Measurements from ENCODE around the gene PALMD.

The PALMD gene, protein sequence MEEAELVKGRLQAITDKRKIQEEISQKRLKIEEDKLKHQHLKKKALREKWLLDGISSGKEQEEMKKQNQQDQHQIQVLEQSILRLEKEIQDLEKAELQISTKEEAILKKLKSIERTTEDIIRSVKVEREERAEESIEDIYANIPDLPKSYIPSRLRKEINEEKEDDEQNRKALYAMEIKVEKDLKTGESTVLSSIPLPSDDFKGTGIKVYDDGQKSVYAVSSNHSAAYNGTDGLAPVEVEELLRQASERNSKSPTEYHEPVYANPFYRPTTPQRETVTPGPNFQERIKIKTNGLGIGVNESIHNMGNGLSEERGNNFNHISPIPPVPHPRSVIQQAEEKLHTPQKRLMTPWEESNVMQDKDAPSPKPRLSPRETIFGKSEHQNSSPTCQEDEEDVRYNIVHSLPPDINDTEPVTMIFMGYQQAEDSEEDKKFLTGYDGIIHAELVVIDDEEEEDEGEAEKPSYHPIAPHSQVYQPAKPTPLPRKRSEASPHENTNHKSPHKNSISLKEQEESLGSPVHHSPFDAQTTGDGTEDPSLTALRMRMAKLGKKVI

DNA sequence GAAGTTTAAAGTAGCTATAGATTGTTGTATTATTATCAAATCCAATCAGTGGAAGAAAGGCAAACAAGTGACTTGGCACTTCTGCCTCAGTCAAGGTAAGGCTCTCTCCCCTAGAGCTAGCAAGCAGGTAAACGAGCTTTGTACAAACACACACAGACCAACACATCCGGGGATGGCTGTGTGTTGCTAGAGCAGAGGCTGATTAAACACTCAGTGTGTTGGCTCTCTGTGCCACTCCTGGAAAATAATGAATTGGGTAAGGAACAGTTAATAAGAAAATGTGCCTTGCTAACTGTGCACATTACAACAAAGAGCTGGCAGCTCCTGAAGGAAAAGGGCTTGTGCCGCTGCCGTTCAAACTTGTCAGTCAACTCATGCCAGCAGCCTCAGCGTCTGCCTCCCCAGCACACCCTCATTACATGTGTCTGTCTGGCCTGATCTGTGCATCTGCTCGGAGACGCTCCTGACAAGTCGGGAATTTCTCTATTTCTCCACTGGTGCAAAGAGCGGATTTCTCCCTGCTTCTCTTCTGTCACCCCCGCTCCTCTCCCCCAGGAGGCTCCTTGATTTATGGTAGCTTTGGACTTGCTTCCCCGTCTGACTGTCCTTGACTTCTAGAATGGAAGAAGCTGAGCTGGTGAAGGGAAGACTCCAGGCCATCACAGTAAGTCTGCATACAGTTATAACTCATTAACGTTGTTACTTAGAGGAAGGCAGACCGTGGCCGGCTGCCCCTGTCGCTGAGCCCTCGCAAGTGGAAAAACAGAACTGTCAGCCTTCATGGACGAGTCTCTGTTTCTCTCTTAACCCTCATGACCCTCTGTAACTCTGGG is at the start of gene PALMD:
PALMD (plus strand) TSS at position 415 of the 833 bp plus-strand sequence; CDS start at position 620, 205 bp downstream.
- TF ChIP-seq, protein P1, sequence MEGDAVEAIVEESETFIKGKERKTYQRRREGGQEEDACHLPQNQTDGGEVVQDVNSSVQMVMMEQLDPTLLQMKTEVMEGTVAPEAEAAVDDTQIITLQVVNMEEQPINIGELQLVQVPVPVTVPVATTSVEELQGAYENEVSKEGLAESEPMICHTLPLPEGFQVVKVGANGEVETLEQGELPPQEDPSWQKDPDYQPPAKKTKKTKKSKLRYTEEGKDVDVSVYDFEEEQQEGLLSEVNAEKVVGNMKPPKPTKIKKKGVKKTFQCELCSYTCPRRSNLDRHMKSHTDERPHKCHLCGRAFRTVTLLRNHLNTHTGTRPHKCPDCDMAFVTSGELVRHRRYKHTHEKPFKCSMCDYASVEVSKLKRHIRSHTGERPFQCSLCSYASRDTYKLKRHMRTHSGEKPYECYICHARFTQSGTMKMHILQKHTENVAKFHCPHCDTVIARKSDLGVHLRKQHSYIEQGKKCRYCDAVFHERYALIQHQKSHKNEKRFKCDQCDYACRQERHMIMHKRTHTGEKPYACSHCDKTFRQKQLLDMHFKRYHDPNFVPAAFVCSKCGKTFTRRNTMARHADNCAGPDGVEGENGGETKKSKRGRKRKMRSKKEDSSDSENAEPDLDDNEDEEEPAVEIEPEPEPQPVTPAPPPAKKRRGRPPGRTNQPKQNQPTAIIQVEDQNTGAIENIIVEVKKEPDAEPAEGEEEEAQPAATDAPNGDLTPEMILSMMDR (conservative IDR thresholded peaks at IDR 0.05; ENCODE audit: low read length), result no peak
- peak; percentile 24 for DNase-seq (ENCODE audit: low read depth)
- peak within 1 kb of the TSS; percentile 27 for H3K4me3 ChIP-seq (ENCODE audit: low read length)

DNA sequence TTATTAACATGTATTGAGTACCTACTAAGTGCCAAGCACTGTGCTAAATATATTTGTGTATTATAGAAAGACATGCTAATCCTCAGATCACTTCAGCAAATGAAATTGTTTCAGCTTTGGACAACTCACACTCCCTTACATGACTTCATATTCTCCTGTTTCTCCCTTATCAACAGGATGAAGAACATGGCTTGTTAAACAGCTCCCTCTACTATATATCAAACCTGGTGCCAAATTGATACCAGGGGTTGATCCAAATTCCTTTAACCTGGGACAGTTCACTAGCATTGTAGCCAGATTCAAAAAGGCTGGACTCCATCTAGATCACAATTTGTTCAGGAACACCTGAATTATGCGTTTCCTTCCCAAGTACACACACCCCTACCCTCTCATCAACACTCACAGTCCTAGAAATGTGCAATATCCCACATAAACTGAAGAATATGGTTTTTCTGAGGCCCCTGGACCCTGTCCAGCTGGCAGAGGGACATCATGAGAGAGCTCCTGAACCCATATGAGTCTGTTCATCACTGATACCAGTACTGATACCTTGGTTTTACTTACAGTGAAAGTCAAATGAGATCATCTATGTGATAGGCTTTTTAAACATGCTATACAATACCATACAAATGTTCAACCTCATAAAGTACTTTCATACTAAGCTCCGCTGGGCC is 47.0 kb upstream of the PALMD start:
- no peak for DNase-seq (ENCODE audit: low read depth)
- TF ChIP-seq, protein P1 (conservative IDR thresholded peaks at IDR 0.05; ENCODE audit: low read length), result no peak
- no peak overlapping the region for H3K4me3 ChIP-seq (ENCODE audit: low read length)

DNA sequence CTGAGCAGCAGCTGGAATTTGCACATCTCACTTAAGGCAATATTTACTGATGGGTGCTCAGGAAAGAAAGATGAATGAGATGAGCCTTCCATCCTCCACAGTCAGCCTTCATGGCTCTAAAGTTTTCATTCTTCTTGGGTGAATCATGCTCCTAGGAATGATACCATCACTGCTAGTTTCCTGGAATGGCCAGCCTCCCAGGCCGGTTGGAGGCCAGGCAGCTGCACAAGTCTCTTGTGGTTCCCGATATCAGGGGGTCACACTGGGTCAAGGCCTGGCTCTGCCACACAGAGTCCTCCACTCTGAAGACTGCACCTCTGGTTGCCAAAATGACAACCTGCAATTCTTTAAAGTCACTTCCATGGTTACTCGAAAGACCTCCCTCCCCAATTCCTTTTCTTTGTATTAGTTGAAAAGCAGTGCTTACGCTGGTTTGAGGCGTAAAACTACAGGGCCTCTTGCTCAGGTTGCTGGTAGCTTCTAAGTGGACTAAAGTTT is 46.2 kb upstream of the PALMD start:
- TF ChIP-seq, protein P1 (conservative IDR thresholded peaks at IDR 0.05; ENCODE audit: low read length), result no peak
- DNase-seq (ENCODE audit: low read depth), result peak; percentile 91
- no peak overlapping the region for H3K4me3 ChIP-seq (ENCODE audit: low read length)

DNA sequence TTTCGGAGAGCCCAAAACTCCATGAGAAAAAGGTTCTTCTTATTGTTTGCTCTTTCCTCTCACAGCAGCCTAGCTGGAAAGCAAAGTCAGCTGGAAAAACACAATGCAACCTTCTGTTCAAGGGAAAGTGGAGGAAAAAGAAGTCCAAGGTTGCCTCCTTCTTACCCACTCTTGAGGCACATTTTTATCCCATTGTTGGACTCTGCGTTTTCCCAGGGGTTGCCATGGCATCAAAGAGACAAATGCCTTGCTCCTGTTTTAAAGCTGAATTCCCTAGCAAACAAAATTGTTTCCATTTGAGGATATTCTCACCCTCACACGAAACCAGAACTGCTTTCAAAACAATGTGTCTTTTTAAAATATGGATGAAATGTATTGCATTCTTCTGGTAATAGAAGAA is 45.1 kb upstream of the PALMD start:
- peak; percentile 75 for DNase-seq (ENCODE audit: low read depth)
- TF ChIP-seq, protein P1 (conservative IDR thresholded peaks at IDR 0.05; ENCODE audit: low read length), result no peak

DNA sequence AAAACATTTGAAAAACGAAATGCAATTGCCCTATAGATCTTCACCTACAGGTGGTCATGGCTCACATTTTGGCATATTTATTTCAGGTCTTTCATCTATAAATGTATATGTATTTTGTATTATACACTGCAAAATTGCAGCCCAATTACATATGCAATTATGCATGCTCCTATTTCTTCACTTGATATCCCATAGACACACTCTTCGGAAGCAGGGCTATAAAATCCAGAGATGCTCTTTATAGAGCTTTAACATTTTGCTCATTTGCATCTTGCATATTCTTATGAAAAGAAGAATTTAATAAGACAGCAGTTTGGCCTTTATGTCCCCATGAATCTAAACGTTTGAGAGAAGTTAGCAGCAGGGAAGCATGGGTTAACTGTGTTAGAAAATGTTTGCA is 44.7 kb upstream of the PALMD start:
- TF ChIP-seq, protein P1 (conservative IDR thresholded peaks at IDR 0.05; ENCODE audit: low read length), result no peak
- no peak for DNase-seq (ENCODE audit: low read depth)

More for the DNA sequence above, 45.1 kb upstream of the PALMD start:
- no peak overlapping the region for H3K4me3 ChIP-seq (ENCODE audit: low read length)

DNA sequence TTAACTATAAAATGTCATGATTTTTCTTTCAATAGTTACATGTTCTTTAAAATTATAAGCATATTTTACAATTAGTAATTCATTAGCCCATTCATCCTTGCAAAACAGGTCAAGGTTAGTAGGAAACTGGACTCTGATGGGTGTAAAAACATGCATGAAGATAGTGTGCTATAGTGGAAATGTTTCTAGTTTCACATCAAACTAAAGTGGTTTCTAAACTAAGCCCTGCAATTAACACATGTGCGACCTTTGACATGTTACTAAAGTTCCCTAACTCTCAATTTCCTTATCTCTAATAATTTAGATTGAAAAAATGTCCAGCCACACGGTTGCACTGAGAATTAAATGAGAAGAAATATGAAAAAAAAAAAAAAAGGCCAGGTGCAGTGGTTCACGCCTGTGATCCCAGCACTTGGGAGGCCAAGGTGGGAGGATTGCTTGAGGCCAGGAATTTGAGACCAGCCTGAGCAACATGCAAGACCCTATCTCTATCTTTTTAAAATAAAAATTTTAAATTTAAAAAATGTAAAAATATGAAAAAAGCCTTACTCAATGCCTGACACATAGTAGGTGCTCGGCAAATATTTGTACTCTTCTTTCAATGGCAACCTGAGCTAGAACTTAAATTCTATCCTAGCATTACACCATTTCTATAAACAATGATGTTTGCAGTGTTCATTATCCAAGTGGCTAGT is 44.1 kb upstream of the PALMD start:
- TF ChIP-seq, protein P1 (conservative IDR thresholded peaks at IDR 0.05; ENCODE audit: low read length), result no peak
- DNase-seq (ENCODE audit: low read depth), result no peak

More for the DNA sequence above, 44.7 kb upstream of the PALMD start:
- no peak overlapping the region for H3K4me3 ChIP-seq (ENCODE audit: low read length)

More for the DNA sequence above, 44.1 kb upstream of the PALMD start:
- H3K4me3 ChIP-seq (ENCODE audit: low read length), result no peak overlapping the region

All from AG10803 (cell line).